Fibroblast of lung (primary cell): ENCODE data around the gene RIOK1.

Experiments
- EZH2 ChIP-seq: IDR thresholded peaks from 2 replicates; pipeline ENCODE4 v1.5.1; 2012; ENCODE audit warnings: low read length, control low read depth, mild to moderate bottlenecking; ENCODE audit errors: missing control alignments
- TF ChIP-seq, protein P1 (sequence below), 2 donors: IDR thresholded peaks in 1 of 2; conservative IDR thresholded peaks in 1 of 2; 1 replicate in 1 of 2; 2 replicates in 1 of 2; pipeline ENCODE4 v1.5.1; 2011 to 2012; ENCODE audit warnings: low read length in 2 of 2, control low read depth in 1 of 2, inconsistent platforms in 1 of 2, low read depth in 1 of 2, mild to moderate bottlenecking in 1 of 2

DNA sequence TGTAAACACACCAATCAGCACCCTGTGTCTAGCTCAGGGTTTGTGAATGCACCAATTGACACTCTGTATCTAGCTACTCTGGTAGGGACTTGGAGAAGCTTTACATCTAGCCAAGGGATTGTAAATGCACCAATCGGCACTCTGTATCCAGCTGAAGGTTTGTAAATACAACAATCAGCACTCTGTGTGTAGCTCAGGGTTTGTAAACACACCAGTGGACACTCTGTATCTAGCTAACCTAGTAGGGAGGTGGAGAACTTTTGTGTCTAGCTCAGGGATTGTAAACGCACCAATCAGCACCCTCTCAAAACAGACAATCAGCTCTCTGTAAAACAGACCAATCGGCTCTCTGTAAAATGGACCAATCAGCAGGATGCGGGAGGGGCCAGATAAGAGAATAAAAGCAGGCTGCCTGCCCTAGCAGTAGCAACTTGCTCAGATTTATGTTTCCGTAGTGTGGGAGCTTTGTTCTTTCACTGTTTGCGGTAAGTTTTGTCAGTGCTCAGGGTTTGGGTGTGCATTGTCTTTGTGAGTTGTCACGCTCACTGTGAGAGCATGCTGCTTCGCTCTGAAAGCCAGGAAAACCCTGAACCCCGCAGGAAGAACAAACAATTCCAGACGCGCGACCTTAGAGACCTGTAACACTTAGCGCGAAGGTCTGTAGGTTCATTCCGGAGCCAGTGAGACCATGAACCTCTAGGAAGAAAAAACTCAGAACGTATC is 37.0 kb downstream of the RIOK1 start:
- TF ChIP-seq, protein P1, sequence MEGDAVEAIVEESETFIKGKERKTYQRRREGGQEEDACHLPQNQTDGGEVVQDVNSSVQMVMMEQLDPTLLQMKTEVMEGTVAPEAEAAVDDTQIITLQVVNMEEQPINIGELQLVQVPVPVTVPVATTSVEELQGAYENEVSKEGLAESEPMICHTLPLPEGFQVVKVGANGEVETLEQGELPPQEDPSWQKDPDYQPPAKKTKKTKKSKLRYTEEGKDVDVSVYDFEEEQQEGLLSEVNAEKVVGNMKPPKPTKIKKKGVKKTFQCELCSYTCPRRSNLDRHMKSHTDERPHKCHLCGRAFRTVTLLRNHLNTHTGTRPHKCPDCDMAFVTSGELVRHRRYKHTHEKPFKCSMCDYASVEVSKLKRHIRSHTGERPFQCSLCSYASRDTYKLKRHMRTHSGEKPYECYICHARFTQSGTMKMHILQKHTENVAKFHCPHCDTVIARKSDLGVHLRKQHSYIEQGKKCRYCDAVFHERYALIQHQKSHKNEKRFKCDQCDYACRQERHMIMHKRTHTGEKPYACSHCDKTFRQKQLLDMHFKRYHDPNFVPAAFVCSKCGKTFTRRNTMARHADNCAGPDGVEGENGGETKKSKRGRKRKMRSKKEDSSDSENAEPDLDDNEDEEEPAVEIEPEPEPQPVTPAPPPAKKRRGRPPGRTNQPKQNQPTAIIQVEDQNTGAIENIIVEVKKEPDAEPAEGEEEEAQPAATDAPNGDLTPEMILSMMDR (conservative IDR thresholded peaks at IDR 0.05 in 1 of 2, IDR thresholded peaks at IDR 0.05 in 1 of 2; ENCODE audit: low read depth in 1 of 2, low read length in 2 of 2): no peak
- TF ChIP-seq EZH2: no peak
